Body of pancreas (tissue), 4 donors: ENCODE results near the gene ANXA6.

Experiments used
- POLR2A ChIP-seq, 3 donors: fragments of 450-650 bp; IDR thresholded peaks; one replicate each; pipeline ENCODE4 v1.6.1; 2016; ENCODE audit warnings: antibody characterized with exemption in 3 of 3, mild to moderate bottlenecking in 2 of 3
- TF ChIP-seq, protein P1 (sequence below), 7 experiments: fragments of 450-650 bp in 4 of 7; fragments of 200-600 bp in 3 of 7; sonication (generic) in 3 of 7; IDR thresholded peaks; one replicate each; pipeline ENCODE4 v1.5.1; 2016 to 2019; ENCODE audit warnings: antibody characterized with exemption in 7 of 7

DNA sequence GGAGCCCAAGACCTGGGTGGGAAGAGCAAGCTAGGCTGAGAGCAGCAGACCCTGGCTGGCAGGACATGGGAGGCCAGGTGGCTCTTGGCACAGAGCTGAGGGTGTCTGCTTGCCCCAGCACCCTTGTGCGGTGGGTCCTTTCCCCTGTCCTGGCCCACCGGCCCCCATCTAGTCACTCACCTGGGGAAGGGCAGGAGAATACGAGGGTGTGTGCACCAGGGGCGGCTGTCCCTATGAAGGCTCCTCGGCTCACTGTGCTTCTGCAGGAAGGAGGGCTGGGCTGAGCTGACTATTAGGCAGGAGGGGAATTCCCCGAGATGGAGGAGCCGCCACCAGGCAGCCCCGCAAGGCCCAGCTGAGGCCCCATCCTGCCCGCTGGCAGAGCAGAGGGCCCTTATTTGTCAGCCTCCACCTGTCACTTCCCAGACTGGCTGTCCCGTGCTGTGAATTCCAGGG, 70.6 kb downstream of the ANXA6 start:
- TF ChIP-seq, protein P1, sequence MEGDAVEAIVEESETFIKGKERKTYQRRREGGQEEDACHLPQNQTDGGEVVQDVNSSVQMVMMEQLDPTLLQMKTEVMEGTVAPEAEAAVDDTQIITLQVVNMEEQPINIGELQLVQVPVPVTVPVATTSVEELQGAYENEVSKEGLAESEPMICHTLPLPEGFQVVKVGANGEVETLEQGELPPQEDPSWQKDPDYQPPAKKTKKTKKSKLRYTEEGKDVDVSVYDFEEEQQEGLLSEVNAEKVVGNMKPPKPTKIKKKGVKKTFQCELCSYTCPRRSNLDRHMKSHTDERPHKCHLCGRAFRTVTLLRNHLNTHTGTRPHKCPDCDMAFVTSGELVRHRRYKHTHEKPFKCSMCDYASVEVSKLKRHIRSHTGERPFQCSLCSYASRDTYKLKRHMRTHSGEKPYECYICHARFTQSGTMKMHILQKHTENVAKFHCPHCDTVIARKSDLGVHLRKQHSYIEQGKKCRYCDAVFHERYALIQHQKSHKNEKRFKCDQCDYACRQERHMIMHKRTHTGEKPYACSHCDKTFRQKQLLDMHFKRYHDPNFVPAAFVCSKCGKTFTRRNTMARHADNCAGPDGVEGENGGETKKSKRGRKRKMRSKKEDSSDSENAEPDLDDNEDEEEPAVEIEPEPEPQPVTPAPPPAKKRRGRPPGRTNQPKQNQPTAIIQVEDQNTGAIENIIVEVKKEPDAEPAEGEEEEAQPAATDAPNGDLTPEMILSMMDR (IDR thresholded peaks at IDR 0.05): no peak
- no peak for TF ChIP-seq POLR2A (IDR thresholded peaks at IDR 0.05)
